K562 (cell line): Measurements from ENCODE around the gene GOLPH3L. TPM values are rescaled to one million over a fixed set of nuclear protein-coding genes. Genes with fewer than 3 reads are reported as not detected.

Source experiments
- ATF4 ChIP-seq: fragments of 450-650 bp; formaldehyde crosslinking; IDR thresholded peaks from 2 replicates; pipeline ENCODE4 v1.4.0; 2022; ENCODE audit warnings: mild to moderate bottlenecking, moderate library complexity
- BRF2 ChIP-seq: IDR thresholded peaks from 3 replicates; pipeline ENCODE4 v1.6.1; 2011; ENCODE audit warnings: borderline replicate concordance, mild to moderate bottlenecking; ENCODE audit not compliant: insufficient read length, insufficient read depth
- CREBBP ChIP-seq: IDR thresholded peaks from one replicate; pipeline ENCODE4 v1.6.1; 2012; ENCODE audit warnings: low read depth, mild to moderate bottlenecking, control low read depth, inconsistent platforms, low read length
- ELK1 ChIP-seq: sonication (generic); formaldehyde crosslinking; IDR thresholded peaks from 2 replicates; pipeline ENCODE4 v1.8.1; 2022; ENCODE audit warnings: missing genetic modification reagents
- ETS1 ChIP-seq: conservative IDR thresholded peaks from 2 replicates; pipeline ENCODE4 v1.6.1; 2011; ENCODE audit warnings: low read depth, mild to moderate bottlenecking, low read length; ENCODE audit not compliant: control insufficient read depth
- HNRNPK ChIP-seq: fragments of 200-400 bp; formaldehyde crosslinking; IDR thresholded peaks from one replicate; pipeline ENCODE4 v1.6.1; 2018; ENCODE audit warnings: mild to moderate bottlenecking, low read depth, low read length; ENCODE audit not compliant: poor library complexity, severe bottlenecking
- KLF1 ChIP-seq: fragments of 450-650 bp; IDR thresholded peaks from 2 replicates; pipeline ENCODE4 v1.6.1; 2016; ENCODE audit warnings: missing genetic modification characterization, missing compliant biosample characterization
- LARP7 ChIP-seq: fragments of 450-650 bp; IDR thresholded peaks from 2 replicates; pipeline ENCODE4 v1.6.1; 2016
- LCOR ChIP-seq: sonication (generic); formaldehyde crosslinking; IDR thresholded peaks from 2 replicates; pipeline ENCODE4 v1.8.0; 2022; ENCODE audit warnings: mild to moderate bottlenecking, missing genetic modification reagents
- MCM7 ChIP-seq, 2 experiments: fragments of 450-650 bp; IDR thresholded peaks; 2 replicates each; pipeline ENCODE4 v1.6.1; 2016 to 2018
- MYNN ChIP-seq, 2 experiments: sonication (generic); formaldehyde crosslinking in 1 of 2; IDR thresholded peaks; 2 replicates each; pipeline versions ENCODE4 v1.5.0 to v1.6.1; 2016 to 2020; ENCODE audit warnings: antibody characterized with exemption in 1 of 2, missing genetic modification reagents in 1 of 2
- RBM22 ChIP-seq: fragments of 200-400 bp; formaldehyde crosslinking; IDR thresholded peaks from 2 replicates; pipeline ENCODE4 v1.6.1; 2018; ENCODE audit warnings: low read length, low read depth; ENCODE audit not compliant: poor library complexity, severe bottlenecking
- SMARCA5 ChIP-seq: fragments of 450-650 bp; IDR thresholded peaks from 2 replicates; pipeline ENCODE4 v1.6.1; 2016
- TOE1 ChIP-seq, 2 experiments: fragments of 450-650 bp in 1 of 2; sonication (generic) in 1 of 2; formaldehyde crosslinking in 1 of 2; IDR thresholded peaks; 2 replicates each; pipeline versions ENCODE4 v1.7.1 to v1.8.0; 2016 to 2022; ENCODE audit warnings: borderline replicate concordance in 2 of 2, mild to moderate bottlenecking in 2 of 2, antibody characterized with exemption in 1 of 2, inconsistent platforms in 1 of 2, low read depth in 1 of 2, missing genetic modification reagents in 1 of 2, moderate library complexity in 1 of 2
- ZBTB5 ChIP-seq: fragments of 450-650 bp; IDR thresholded peaks from 2 replicates; pipeline ENCODE4 v1.6.1; 2017; ENCODE audit warnings: antibody characterized with exemption
- ZBTB7A ChIP-seq: IDR thresholded peaks from 2 replicates; pipeline ENCODE4 v1.6.1; 2011; ENCODE audit warnings: low read depth, mild to moderate bottlenecking, low read length, moderate library complexity, borderline replicate concordance; ENCODE audit not compliant: control insufficient read depth
- ZEB2 ChIP-seq: fragments of 450-650 bp; IDR thresholded peaks from 2 replicates; pipeline ENCODE4 v1.6.1; 2016
- ZNF143 ChIP-seq: sonication (generic); formaldehyde crosslinking; IDR thresholded peaks from 2 replicates; pipeline ENCODE4 v1.9.0; 2022; ENCODE audit warnings: mild to moderate bottlenecking, missing genetic modification reagents
- ZNF311 ChIP-seq: fragments of 250-450 bp; sonication (Bioruptor Pico); IDR thresholded peaks from 2 replicates; pipeline ENCODE4 v1.4.0; 2020; ENCODE audit warnings: mild to moderate bottlenecking, moderate library complexity
- ZNF780A ChIP-seq: fragments of 250-450 bp; sonication (Bioruptor Pico); IDR thresholded peaks from 2 replicates; pipeline ENCODE4 v1.5.0; 2021; ENCODE audit warnings: mild to moderate bottlenecking
- ZNF785 ChIP-seq: fragments of 250-450 bp; sonication (Bioruptor Pico); IDR thresholded peaks from 2 replicates; pipeline ENCODE4 v1.4.0; 2020; ENCODE audit warnings: mild to moderate bottlenecking
- polyA plus RNA-seq, 8 experiments: library from polyadenylated mRNA; depleted of rRNA in 4 of 8; stranded (reverse) in 5 of 8; unstranded in 3 of 8; fragments of >200 nt; fragmentation: Nextera tagmentation in 2 of 8; fragmentation: Illumina TruSeq in 1 of 8; extraction: Ambion mirVana in 2 of 8; extraction: Trizol in 1 of 8; gene quantifications; 2 replicates each; pipeline versions ENCODE4 v1.2.1 to v1.2.3, GENCODE V29; 2011 to 2014; ENCODE audit warnings: inconsistent platforms in 1 of 8, missing spikeins in 1 of 8
- total RNA-seq, 7 experiments: library from RNA; depleted of rRNA in 6 of 7; stranded (reverse); fragments of >200 nt in 6 of 7; fragmentation: Illumina TruSeq in 2 of 7; extraction: Trizol in 2 of 7; gene quantifications; 2 replicates each; pipeline versions ENCODE4 v1.2.1 to v1.2.3, GENCODE V29; 2011 to 2021; ENCODE audit warnings: low replicate concordance in 1 of 7

GOLPH3L gene
- total and polyA plus RNA-seq, 9 of the 15 experiments (the other 6 are each of a cell fraction or from before 2014, with no cell fraction given) = 8.1 to 42.1 (median 21.6) TPM

GRCh38 chr1:150619576-150620509, 77.1 kb downstream of the GOLPH3L start (continued):
- TF ChIP-seq ATF4 (no peak), LARP7 (no peak), ZNF780A (CRISPR knock-in tag) (no peak), RBM22 (no peak), ETS1 (no peak), HNRNPK (no peak), MYNN (IDR thresholded peaks at IDR 0.05) (peak; percentile 77), MYNN (CRISPR knock-in tag; IDR thresholded peaks at IDR 0.05) (no peak), ZNF785 (CRISPR knock-in tag) (no peak), TOE1 (IDR thresholded peaks at IDR 0.05; ENCODE audit: borderline replicate concordance) (peak; percentile 67; the same call in 1 of the 2 replicates), TOE1 (CRISPR knock-in tag; IDR thresholded peaks at IDR 0.05; ENCODE audit: borderline replicate concordance, low read depth) (no peak), ZNF311 (CRISPR knock-in tag) (peak; percentile 76), CREBBP (no peak), ZBTB7A (no peak), ZNF143 (no peak), KLF1 (tag) (no peak), BRF2 (no peak), ZBTB5 (no peak), LCOR (CRISPR knock-in tag) (peak; percentile 44), MCM7 (IDR thresholded peaks at IDR 0.05) (no peak), ELK1 (CRISPR knock-in tag) (no peak), ZEB2 (peak; percentile 78), SMARCA5 (no peak)
